Adrenal gland (tissue), 5 donors: ENCODE results near the gene SYDE1.

Source experiments
- CTCF ChIP-seq, 6 experiments: fragments of 450-650 bp in 4 of 6; fragments of 200-600 bp in 2 of 6; sonication (generic) in 1 of 6; IDR thresholded peaks; 1 replicate in 5 of 6; 2 replicates in 1 of 6; pipeline versions ENCODE4 v1.5.1 to v1.8.0; 2016 to 2021; ENCODE audit warnings: antibody characterized with exemption in 6 of 6, mild to moderate bottlenecking in 2 of 6, moderate library complexity in 1 of 6
- POLR2A ChIP-seq, 2 donors: fragments of 450-650 bp; IDR thresholded peaks; one replicate each; pipeline ENCODE4 v1.6.1; 2017; ENCODE audit warnings: antibody characterized with exemption in 2 of 2, mild to moderate bottlenecking in 2 of 2, moderate library complexity in 1 of 2
- donor health status: DM: no; HTN: no; CAD: no.

- TF ChIP-seq POLR2A (IDR thresholded peaks at IDR 0.05) (no peak), CTCF (IDR thresholded peaks at IDR 0.05) (no peak)
Measured at GRCh38 chr19:15136234-15136954, 29.2 kb downstream of the SYDE1 start.
